ENCODE results near the gene KERA. TPM values are rescaled to one million over a fixed set of nuclear protein-coding genes. Genes with fewer than 3 reads are reported as not detected.

Gene KERA
- total RNA-seq, 3 donors from 2014 or later = 0.32 TPM; not detected in 2

GRCh38 chr12:91072931-91073330 is 15.1 kb upstream of the KERA start:
- DNase-seq = no peak
- no peak for ATAC-seq
- no peak for TF ChIP-seq CTCF (IDR thresholded peaks at IDR 0.05)
- Histone ChIP-seq H3K9me3 (no peaks in the 10 kb centered on the region), H3K4me1 (ENCODE audit: low read depth) (no peaks in the 10 kb centered on the region), H3K4me3 (no peak overlapping the region), H3K36me3 (ENCODE audit: low read depth) (no peaks in the 10 kb centered on the region)
- intact Hi-C loops (cut with DNase I, micrococcal nuclease) = no loop called here

GRCh38 chr12:91070936-91071335 is 13.1 kb upstream of the KERA start:
- intact Hi-C loops (cut with DNase I, micrococcal nuclease) = no loop called here
- Histone ChIP-seq H3K4me3 (no peak overlapping the region), H3K9me3 (no peaks in the 10 kb centered on the region), H3K4me1 (ENCODE audit: low read depth) (no peaks in the 10 kb centered on the region), H3K36me3 (ENCODE audit: low read depth) (no peaks in the 10 kb centered on the region)
- ATAC-seq = no peak
- TF ChIP-seq CTCF (IDR thresholded peaks at IDR 0.05) = no peak
- no peak for DNase-seq

- H3K4me1 ChIP-seq (ENCODE audit: low read depth) = no peaks in the 10 kb centered on the region
- H3K9me3 ChIP-seq = no peaks in the 10 kb centered on the region
- ATAC-seq (no peak), DNase-seq (no peak)
- intact Hi-C loops (cut with DNase I, micrococcal nuclease) = no loop called here
- no peak for TF ChIP-seq CTCF (IDR thresholded peaks at IDR 0.05)
- H3K36me3 ChIP-seq (ENCODE audit: low read depth) = no peaks in the 10 kb centered on the region
- no peak overlapping the region for H3K4me3 ChIP-seq
Measured at GRCh38 chr12:91065396-91065795, 7.6 kb upstream of the KERA start.

GRCh38 chr12:91064640-91065039 is 6.8 kb upstream of the KERA start:
- Histone ChIP-seq H3K4me1 (ENCODE audit: low read depth) (no peaks in the 10 kb centered on the region), H3K9me3 (no peaks in the 10 kb centered on the region), H3K36me3 (ENCODE audit: low read depth) (no peaks in the 10 kb centered on the region), H3K4me3 (no peak overlapping the region)
- ATAC-seq = no peak
- DNase-seq = no peak
- intact Hi-C loops (cut with DNase I, micrococcal nuclease) = no loop called here
- TF ChIP-seq CTCF (IDR thresholded peaks at IDR 0.05) = no peak

- ATAC-seq (no peak), DNase-seq (no peak)
- Histone ChIP-seq H3K9me3 (no peaks in the 10 kb centered on the region), H3K4me1 (ENCODE audit: low read depth) (no peaks in the 10 kb centered on the region), H3K4me3 (no peak overlapping the region), H3K36me3 (ENCODE audit: low read depth) (no peaks in the 10 kb centered on the region)
- intact Hi-C loops (cut with DNase I, micrococcal nuclease) = no loop called here
- no peak for TF ChIP-seq CTCF (IDR thresholded peaks at IDR 0.05)
Measured at GRCh38 chr12:91061091-91061490, 3.3 kb upstream of the KERA start.

GRCh38 chr12:91059211-91059610 is 1.4 kb upstream of the KERA start:
- DNase-seq (no peak), ATAC-seq (no peak)
- Histone ChIP-seq H3K4me3 (no peak overlapping the region), H3K4me1 (ENCODE audit: low read depth) (no peaks in the 10 kb centered on the region), H3K36me3 (ENCODE audit: low read depth) (no peaks in the 10 kb centered on the region), H3K9me3 (no peaks in the 10 kb centered on the region)
- intact Hi-C loops (cut with DNase I, micrococcal nuclease) = no loop called here
- no peak for TF ChIP-seq CTCF (IDR thresholded peaks at IDR 0.05)

Measured in mucosa of descending colon (tissue), 3 donors.